A673 (cell line): ENCODE measurements around the gene SLC66A3. TPM values are rescaled to one million over a fixed set of nuclear protein-coding genes. Genes with fewer than 3 reads are reported as not detected.

Experiments used
- BruUV-seq: library from RNA; stranded (reverse); fragments of 400-500 nt; replicated peaks from 2 replicates; lab custom pipeline; 2021; lab: Mats Ljungman, UMichigan
- CTCF ChIA-PET: fragments of 300-600 bp; sonication (Branson Sonifier 250); formaldehyde crosslinking; loops from one replicate; lab custom pipeline; 2022; ENCODE audit warnings: antibody characterized with exemption; lab: Charles Lee
- POLR2A ChIA-PET: fragments of 300-600 bp; sonication (Branson Sonifier 250); formaldehyde crosslinking; loops from one replicate; lab custom pipeline; 2022; ENCODE audit warnings: antibody characterized with exemption; ENCODE audit not compliant: low non-redundant PET; lab: Charles Lee
- DNase-seq: peaks from one replicate; pipeline ENCODE4 v3.0.0-alpha.2; 2015; ENCODE audit warnings: low spot score
- H3K27ac ChIP-seq: fragments of 200-600 bp; sonication (generic); 2 replicates; pipeline ENCODE4 v1.5.1; 2016; ENCODE audit warnings: mixed run types, low read depth, mild to moderate bottlenecking, mixed read lengths, antibody characterized with exemption, low read length; ENCODE audit not compliant: poor library complexity, severe bottlenecking
- H3K27me3 ChIP-seq: fragments of 200-600 bp; sonication (generic); replicated peaks from 2 replicates; pipeline ENCODE4 v1.6.1; 2017; ENCODE audit warnings: mixed run types, low read depth, mild to moderate bottlenecking, mixed read lengths, antibody characterized with exemption, low read length; ENCODE audit not compliant: insufficient read depth, poor library complexity
- H3K36me3 ChIP-seq: fragments of 200-600 bp; sonication (generic); 2 replicates; pipeline ENCODE4 v1.6.1; 2016; ENCODE audit warnings: mixed run types, mild to moderate bottlenecking, mixed read lengths, antibody characterized with exemption, low read length; ENCODE audit not compliant: insufficient read depth, poor library complexity, severe bottlenecking
- H3K4me1 ChIP-seq: fragments of 200-600 bp; sonication (generic); 2 replicates; pipeline ENCODE4 v1.6.1; 2017; ENCODE audit warnings: mixed run types, mild to moderate bottlenecking, mixed read lengths, antibody characterized with exemption, low read length; ENCODE audit not compliant: insufficient read depth, poor library complexity, severe bottlenecking
- H3K4me3 ChIP-seq: fragments of 200-600 bp; sonication (generic); 2 replicates; pipeline ENCODE4 v1.5.1; 2016; ENCODE audit warnings: low read depth, mixed run types, mild to moderate bottlenecking, mixed read lengths, low read length; ENCODE audit not compliant: poor library complexity, severe bottlenecking
- H3K9me3 ChIP-seq: fragments of 200-600 bp; sonication (generic); 2 replicates; pipeline ENCODE4 v1.6.1; 2016; ENCODE audit warnings: mixed run types, low read depth, mild to moderate bottlenecking, mixed read lengths, antibody characterized with exemption, low read length; ENCODE audit not compliant: poor library complexity, severe bottlenecking
- CTCF ChIP-seq: fragments of 300-800, 200-600 bp; sonication (generic); conservative IDR thresholded peaks from 2 replicates; pipeline ENCODE4 v1.5.1; 2017; ENCODE audit warnings: low read depth, mild to moderate bottlenecking, antibody characterized with exemption, low read length, moderate library complexity, mixed read lengths
- EZH2 ChIP-seq: fragments of 200-600 bp; sonication (generic); IDR thresholded peaks from 2 replicates; pipeline ENCODE4 v1.6.1; 2017; ENCODE audit warnings: borderline replicate concordance, low read depth, mild to moderate bottlenecking, mixed read lengths, antibody characterized with exemption, low read length; ENCODE audit not compliant: poor library complexity, severe bottlenecking
- intact Hi-C: fragments of 100-400 bp; cut with micrococcal nuclease; formaldehyde crosslinking; loops from one replicate; pipeline ENCODE4 v1.10.0; 2022; ENCODE audit not compliant: unreplicated experiment
- total RNA-seq: library from RNA; stranded (reverse); gene quantifications from 2 replicates; pipeline ENCODE4 v1.2.3, GENCODE V29; 2021

The SLC66A3 gene
- total RNA-seq, 1 experiment from 2014 or later, result 2.7 TPM

- intact Hi-C loops, result loop anchor here (10.0 kb wide), 1 partner anchor 207 kb away; the partner anchor contains the start of gene KCNF1
- TF ChIP-seq CTCF, result no peak
- no peak for TF ChIP-seq EZH2
- Histone ChIP-seq H3K27ac (no peak overlapping the region), H3K4me1 (no peaks in the 10 kb centered on the region), H3K27me3 (no peaks in the 10 kb centered on the region), H3K36me3 (no peaks in the 10 kb centered on the region), H3K9me3 (no peaks in the 10 kb centered on the region), H3K4me3 (no peak overlapping the region)
- BruUV-seq, result no TSS peak
- no peak for DNase-seq
- POLR2A ChIA-PET, result no interaction called here
- CTCF ChIA-PET, result interaction anchor here (1.6 to 4.2 kb wide), 2 partner anchors 11 to 290 kb away, joined by 5 to 35 read pairs; a partner anchor contains a TSS
Measured at GRCh38 chr2:11121823-11122155, 33.5 kb upstream of the SLC66A3 start.

GRCh38 chr2:11122380-11122779, 32.9 kb upstream of the SLC66A3 start:
- H3K27me3 ChIP-seq, result no peaks in the 10 kb centered on the region
- no peaks in the 10 kb centered on the region for H3K4me1 ChIP-seq
- no peak for DNase-seq
- no TSS peak for BruUV-seq
- CTCF ChIA-PET, result interaction anchor here (4.2 kb wide), 1 partner anchor 290 kb away, joined by 35 read pairs; no protein-coding TSS in a partner anchor
- POLR2A ChIA-PET, result no interaction called here
- no peaks in the 10 kb centered on the region for H3K36me3 ChIP-seq
- H3K9me3 ChIP-seq, result no peaks in the 10 kb centered on the region
- no peak overlapping the region for H3K4me3 ChIP-seq
- TF ChIP-seq EZH2 (no peak), CTCF (no peak)
- intact Hi-C loops, result loop anchor here (10.0 kb wide), 1 partner anchor 208 kb away; the partner anchor contains the start of gene KCNF1
- no peak overlapping the region for H3K27ac ChIP-seq

- no TSS peak for BruUV-seq
- no peak for DNase-seq
- Histone ChIP-seq H3K4me3 (no peak overlapping the region), H3K27me3 (no peaks in the 10 kb centered on the region), H3K4me1 (no peaks in the 10 kb centered on the region), H3K27ac (no peak overlapping the region), H3K9me3 (no peaks in the 10 kb centered on the region), H3K36me3 (no peaks in the 10 kb centered on the region)
- ChIA-PET POLR2A (no interaction called here), CTCF (interaction anchor here (2.5 to 4.2 kb wide), 2 partner anchors 288 to 291 kb away, joined by 22 to 35 read pairs; no protein-coding TSS in a partner anchor)
- no peak for TF ChIP-seq EZH2
- no peak for TF ChIP-seq CTCF
- intact Hi-C loops, result loop anchor here (10.0 kb wide), 1 partner anchor 208 kb away; the partner anchor contains the start of gene KCNF1
Measured at GRCh38 chr2:11123001-11123809, 32.1 kb upstream of the SLC66A3 start.
